Measurements from ENCODE around the gene CBFA2T2.
"Not testable (repeated sequence)": the region's sequence is repeated elsewhere in the genome, so short reads cannot be mapped to it uniquely, and the experiment has no call there.

The CBFA2T2 gene

GRCh38 chr20:33526769-33527168 lies 36.9 kb downstream of the CBFA2T2 start:
- H3K36me3 ChIP-seq (ENCODE audit: control insufficient read depth in 2 of 2, insufficient read depth in 2 of 2, low read length in 2 of 2), result no peaks in the 10 kb centered on the region
- H3K4me1 ChIP-seq (ENCODE audit: control insufficient read depth in 2 of 2, insufficient read depth in 2 of 2, low read length in 2 of 2), result peaks cover 0 to 8% of the 10 kb centered on the region in 2 donors
- no peak overlapping the region for H3K4me3 ChIP-seq (ENCODE audit: low read length in 2 of 2)
- no peak overlapping the region for H3K9ac ChIP-seq (ENCODE audit: low read depth in 1 of 2, low read length in 2 of 2)
- H3K27me3 ChIP-seq (ENCODE audit: control insufficient read depth in 2 of 2, insufficient read depth in 2 of 2, low read length in 2 of 2), result no peaks in the 10 kb centered on the region
- H3K27ac ChIP-seq (ENCODE audit: low read depth in 2 of 2, low read length in 2 of 2), result no peak overlapping the region
- no peaks in the 10 kb centered on the region for H3K9me3 ChIP-seq (ENCODE audit: control insufficient read depth in 2 of 2, low read length in 2 of 2)

DNA sequence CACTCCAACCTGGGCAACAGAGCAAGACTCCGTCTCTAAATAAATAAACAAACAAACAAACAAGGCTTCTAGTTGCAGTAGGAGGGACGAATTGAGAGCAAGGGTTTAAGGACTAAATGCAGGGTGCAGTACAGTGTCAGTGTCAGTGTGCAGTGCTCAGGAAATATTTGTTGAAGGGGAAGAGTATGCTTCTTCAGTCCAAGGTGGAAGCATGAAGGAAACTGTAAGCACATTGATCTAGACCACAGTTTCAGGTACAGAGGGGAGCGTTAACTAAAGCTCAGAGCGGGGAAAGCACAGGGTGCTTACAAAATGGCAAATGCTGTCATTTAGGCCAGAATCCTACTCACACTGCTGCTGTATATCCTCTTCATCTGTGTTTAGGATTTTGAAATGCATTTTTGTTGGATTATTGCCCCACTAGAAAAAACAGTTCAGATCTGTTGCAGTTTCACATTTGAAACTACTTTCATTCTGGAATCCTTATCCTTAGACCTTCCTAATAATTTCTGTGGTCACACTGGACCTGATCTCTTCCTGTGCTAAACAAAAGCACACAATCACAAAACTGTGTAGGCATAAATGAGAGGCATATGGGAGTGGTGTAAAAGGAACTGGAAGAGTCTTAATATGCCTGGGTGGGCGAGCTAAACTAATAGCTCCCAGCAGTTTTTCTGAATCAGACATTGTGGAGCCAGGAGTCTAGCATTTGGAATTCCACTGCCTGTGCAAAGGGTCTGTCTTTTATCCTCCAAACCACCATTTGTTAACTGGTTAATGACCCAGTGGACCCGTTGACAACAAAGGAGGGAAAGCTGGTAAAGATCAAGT lies 41.4 kb downstream of the CBFA2T2 start:
- Histone ChIP-seq H3K9me3 (ENCODE audit: control insufficient read depth in 2 of 2, low read length in 2 of 2) (no peaks in the 10 kb centered on the region), H3K9ac (ENCODE audit: low read depth in 1 of 2, low read length in 2 of 2) (no peak overlapping the region), H3K4me1 (ENCODE audit: control insufficient read depth in 2 of 2, insufficient read depth in 2 of 2, low read length in 2 of 2) (peaks cover 0 to 15% of the 10 kb centered on the region in 2 donors), H3K27ac (ENCODE audit: low read depth in 2 of 2, low read length in 2 of 2) (peak overlapping the region in 1 of 2 donors; percentile 2), H3K4me3 (ENCODE audit: low read length in 2 of 2) (no peak overlapping the region), H3K27me3 (ENCODE audit: control insufficient read depth in 2 of 2, insufficient read depth in 2 of 2, low read length in 2 of 2) (no peaks in the 10 kb centered on the region), H3K36me3 (ENCODE audit: control insufficient read depth in 2 of 2, insufficient read depth in 2 of 2, low read length in 2 of 2) (no peaks in the 10 kb centered on the region)

DNA sequence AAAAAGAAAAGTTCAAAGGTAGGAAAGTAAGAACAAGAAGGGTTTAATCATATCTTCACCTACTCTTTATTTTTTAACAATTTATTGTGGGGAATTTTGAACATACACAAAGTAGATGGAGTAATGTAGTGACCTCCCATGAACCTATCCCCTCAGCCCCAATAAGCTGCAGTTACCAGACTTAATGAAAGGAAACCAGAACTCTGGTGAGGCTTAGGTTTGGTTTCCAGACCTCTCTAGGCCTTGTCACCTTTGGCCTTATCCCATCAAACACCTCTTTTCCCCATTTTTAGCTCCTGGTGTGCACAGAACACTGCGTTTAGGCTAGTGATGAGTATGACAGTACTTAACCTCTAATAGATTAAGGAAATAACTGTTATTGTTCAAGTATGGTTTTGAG lies 42.0 kb downstream of the CBFA2T2 start:
- H3K27me3 ChIP-seq (ENCODE audit: control insufficient read depth in 2 of 2, insufficient read depth in 2 of 2, low read length in 2 of 2), result no peaks in the 10 kb centered on the region
- H3K4me3 ChIP-seq (ENCODE audit: low read length in 2 of 2), result no peak overlapping the region
- peak overlapping the region in 1 of 2 donors; percentile 2 for H3K27ac ChIP-seq (ENCODE audit: low read depth in 2 of 2, low read length in 2 of 2)
- H3K9ac ChIP-seq (ENCODE audit: low read depth in 1 of 2, low read length in 2 of 2), result no peak overlapping the region
- H3K4me1 ChIP-seq (ENCODE audit: control insufficient read depth in 2 of 2, insufficient read depth in 2 of 2, low read length in 2 of 2), result peaks cover 0 to 13% of the 10 kb centered on the region in 2 donors
- no peaks in the 10 kb centered on the region for H3K9me3 ChIP-seq (ENCODE audit: control insufficient read depth in 2 of 2, low read length in 2 of 2)
- H3K36me3 ChIP-seq (ENCODE audit: control insufficient read depth in 2 of 2, insufficient read depth in 2 of 2, low read length in 2 of 2), result no peaks in the 10 kb centered on the region

GRCh38 chr20:33532753-33533459 lies 43.0 kb downstream of the CBFA2T2 start:
- Histone ChIP-seq H3K27ac (ENCODE audit: low read depth in 2 of 2, low read length in 2 of 2) (no peak overlapping the region), H3K9me3 (ENCODE audit: control insufficient read depth in 2 of 2, low read length in 2 of 2) (no peaks in the 10 kb centered on the region), H3K27me3 (ENCODE audit: control insufficient read depth in 2 of 2, insufficient read depth in 2 of 2, low read length in 2 of 2) (no peaks in the 10 kb centered on the region), H3K9ac (ENCODE audit: low read depth in 1 of 2, low read length in 2 of 2) (no peak overlapping the region), H3K4me3 (ENCODE audit: low read length in 2 of 2) (no peak overlapping the region), H3K36me3 (ENCODE audit: control insufficient read depth in 2 of 2, insufficient read depth in 2 of 2, low read length in 2 of 2) (no peaks in the 10 kb centered on the region), H3K4me1 (ENCODE audit: control insufficient read depth in 2 of 2, insufficient read depth in 2 of 2, low read length in 2 of 2) (peaks cover 0 to 13% of the 10 kb centered on the region in 2 donors)

- H3K4me1 ChIP-seq (ENCODE audit: control insufficient read depth in 2 of 2, insufficient read depth in 2 of 2, low read length in 2 of 2), result peaks cover 0 to 13% of the 10 kb centered on the region in 2 donors
- not testable (repeated sequence) for H3K4me3 ChIP-seq (ENCODE audit: low read length in 2 of 2); H3K27me3 ChIP-seq (ENCODE audit: control insufficient read depth in 2 of 2, insufficient read depth in 2 of 2, low read length in 2 of 2); H3K27ac ChIP-seq (ENCODE audit: low read depth in 2 of 2, low read length in 2 of 2); H3K36me3 ChIP-seq (ENCODE audit: control insufficient read depth in 2 of 2, insufficient read depth in 2 of 2, low read length in 2 of 2); H3K9ac ChIP-seq (ENCODE audit: low read depth in 1 of 2, low read length in 2 of 2); H3K9me3 ChIP-seq (ENCODE audit: control insufficient read depth in 2 of 2, low read length in 2 of 2)
These were observed 45.8 kb downstream of the CBFA2T2 start for GRCh38 chr20:33535717-33536116.

DNA sequence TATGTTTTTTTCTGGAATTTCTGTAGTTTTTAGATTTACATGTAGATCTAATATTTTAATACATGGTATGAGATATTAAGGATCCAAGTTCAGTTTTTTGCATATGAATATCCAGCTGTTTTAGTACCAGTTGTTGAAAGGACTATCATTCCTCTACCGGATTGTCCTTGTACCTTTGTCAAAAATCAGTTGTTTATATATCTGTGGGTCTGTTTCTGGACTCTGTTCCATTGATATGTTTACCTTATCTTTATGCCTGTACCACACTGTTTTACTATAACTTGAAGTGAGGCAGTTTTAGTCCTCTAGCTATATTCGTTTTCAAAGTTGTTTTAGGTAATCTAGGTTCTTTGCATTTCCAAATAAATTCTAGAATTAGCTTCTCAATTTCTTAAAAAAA lies 47.7 kb downstream of the CBFA2T2 start:
- no peak overlapping the region for H3K27ac ChIP-seq (ENCODE audit: low read depth in 2 of 2, low read length in 2 of 2)
- H3K9ac ChIP-seq (ENCODE audit: low read depth in 1 of 2, low read length in 2 of 2), result no peak overlapping the region
- H3K4me3 ChIP-seq (ENCODE audit: low read length in 2 of 2), result no peak overlapping the region
- H3K36me3 ChIP-seq (ENCODE audit: control insufficient read depth in 2 of 2, insufficient read depth in 2 of 2, low read length in 2 of 2), result no peaks in the 10 kb centered on the region
- peaks cover 0 to 7% of the 10 kb centered on the region in 2 donors for H3K4me1 ChIP-seq (ENCODE audit: control insufficient read depth in 2 of 2, insufficient read depth in 2 of 2, low read length in 2 of 2)
- no peaks in the 10 kb centered on the region for H3K9me3 ChIP-seq (ENCODE audit: control insufficient read depth in 2 of 2, low read length in 2 of 2)
- no peaks in the 10 kb centered on the region for H3K27me3 ChIP-seq (ENCODE audit: control insufficient read depth in 2 of 2, insufficient read depth in 2 of 2, low read length in 2 of 2)

GRCh38 chr20:33539129-33539528 lies 49.2 kb downstream of the CBFA2T2 start:
- Histone ChIP-seq H3K4me3 (ENCODE audit: low read length in 2 of 2) (no peak overlapping the region), H3K27me3 (ENCODE audit: control insufficient read depth in 2 of 2, insufficient read depth in 2 of 2, low read length in 2 of 2) (no peaks in the 10 kb centered on the region), H3K36me3 (ENCODE audit: control insufficient read depth in 2 of 2, insufficient read depth in 2 of 2, low read length in 2 of 2) (no peaks in the 10 kb centered on the region), H3K9me3 (ENCODE audit: control insufficient read depth in 2 of 2, low read length in 2 of 2) (no peaks in the 10 kb centered on the region), H3K27ac (ENCODE audit: low read depth in 2 of 2, low read length in 2 of 2) (no peak overlapping the region), H3K4me1 (ENCODE audit: control insufficient read depth in 2 of 2, insufficient read depth in 2 of 2, low read length in 2 of 2) (no peaks in the 10 kb centered on the region), H3K9ac (ENCODE audit: low read depth in 1 of 2, low read length in 2 of 2) (no peak overlapping the region)

- H3K4me1 ChIP-seq (ENCODE audit: control insufficient read depth in 2 of 2, insufficient read depth in 2 of 2, low read length in 2 of 2), result no peaks in the 10 kb centered on the region
- no peaks in the 10 kb centered on the region for H3K27me3 ChIP-seq (ENCODE audit: control insufficient read depth in 2 of 2, insufficient read depth in 2 of 2, low read length in 2 of 2)
- H3K9ac ChIP-seq (ENCODE audit: low read depth in 1 of 2, low read length in 2 of 2), result no peak overlapping the region
- H3K27ac ChIP-seq (ENCODE audit: low read depth in 2 of 2, low read length in 2 of 2), result no peak overlapping the region
- H3K4me3 ChIP-seq (ENCODE audit: low read length in 2 of 2), result no peak overlapping the region
- H3K36me3 ChIP-seq (ENCODE audit: control insufficient read depth in 2 of 2, insufficient read depth in 2 of 2, low read length in 2 of 2), result no peaks in the 10 kb centered on the region
- H3K9me3 ChIP-seq (ENCODE audit: control insufficient read depth in 2 of 2, low read length in 2 of 2), result no peaks in the 10 kb centered on the region
These were observed 50.5 kb downstream of the CBFA2T2 start for GRCh38 chr20:33540427-33540826.

GRCh38 chr20:33541074-33541473 lies 51.2 kb downstream of the CBFA2T2 start:
- H3K4me3 ChIP-seq (ENCODE audit: low read length in 2 of 2), result no peak overlapping the region
- no peak overlapping the region for H3K9ac ChIP-seq (ENCODE audit: low read depth in 1 of 2, low read length in 2 of 2)
- H3K4me1 ChIP-seq (ENCODE audit: control insufficient read depth in 2 of 2, insufficient read depth in 2 of 2, low read length in 2 of 2), result no peaks in the 10 kb centered on the region
- H3K27ac ChIP-seq (ENCODE audit: low read depth in 2 of 2, low read length in 2 of 2), result no peak overlapping the region
- H3K9me3 ChIP-seq (ENCODE audit: control insufficient read depth in 2 of 2, low read length in 2 of 2), result no peaks in the 10 kb centered on the region
- no peaks in the 10 kb centered on the region for H3K36me3 ChIP-seq (ENCODE audit: control insufficient read depth in 2 of 2, insufficient read depth in 2 of 2, low read length in 2 of 2)
- H3K27me3 ChIP-seq (ENCODE audit: control insufficient read depth in 2 of 2, insufficient read depth in 2 of 2, low read length in 2 of 2), result no peaks in the 10 kb centered on the region

DNA sequence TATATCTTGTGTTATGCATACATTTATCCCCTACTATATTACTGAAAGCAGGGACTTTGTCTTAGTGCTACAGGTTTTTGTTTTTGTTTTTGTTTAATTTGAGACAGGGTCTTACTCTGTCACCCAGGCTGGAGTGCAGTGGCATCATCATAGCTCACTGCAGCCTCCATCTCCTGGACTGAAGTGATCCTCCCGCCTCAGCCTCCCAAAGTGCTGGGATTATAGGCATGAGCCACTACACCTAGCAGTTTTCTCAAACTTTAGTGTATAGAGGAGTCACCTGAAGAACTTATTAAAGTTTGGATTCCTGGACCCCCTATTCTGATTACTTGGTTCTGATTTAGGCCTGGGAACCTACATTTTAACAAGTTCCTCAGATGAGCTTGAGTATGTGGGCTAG lies 51.9 kb downstream of the CBFA2T2 start:
- Histone ChIP-seq H3K27ac (ENCODE audit: low read depth in 2 of 2, low read length in 2 of 2) (no peak overlapping the region), H3K27me3 (ENCODE audit: control insufficient read depth in 2 of 2, insufficient read depth in 2 of 2, low read length in 2 of 2) (no peaks in the 10 kb centered on the region), H3K36me3 (ENCODE audit: control insufficient read depth in 2 of 2, insufficient read depth in 2 of 2, low read length in 2 of 2) (no peaks in the 10 kb centered on the region), H3K4me3 (ENCODE audit: low read length in 2 of 2) (no peak overlapping the region), H3K9me3 (ENCODE audit: control insufficient read depth in 2 of 2, low read length in 2 of 2) (no peaks in the 10 kb centered on the region), H3K9ac (ENCODE audit: low read depth in 1 of 2, low read length in 2 of 2) (no peak overlapping the region), H3K4me1 (ENCODE audit: control insufficient read depth in 2 of 2, insufficient read depth in 2 of 2, low read length in 2 of 2) (no peaks in the 10 kb centered on the region)

All from mucosa of rectum (tissue), 2 donors.